ENCODE results near the gene KREMEN1. TPM values are rescaled to one million over a fixed set of nuclear protein-coding genes. Genes with fewer than 3 reads are reported as not detected.
"Not testable (repeated sequence)": the region's sequence is repeated elsewhere in the genome, so short reads cannot be mapped to it uniquely, and the experiment has no call there.

Gene KREMEN1
- polyA plus RNA-seq, 1 donor = 107 TPM

DNA sequence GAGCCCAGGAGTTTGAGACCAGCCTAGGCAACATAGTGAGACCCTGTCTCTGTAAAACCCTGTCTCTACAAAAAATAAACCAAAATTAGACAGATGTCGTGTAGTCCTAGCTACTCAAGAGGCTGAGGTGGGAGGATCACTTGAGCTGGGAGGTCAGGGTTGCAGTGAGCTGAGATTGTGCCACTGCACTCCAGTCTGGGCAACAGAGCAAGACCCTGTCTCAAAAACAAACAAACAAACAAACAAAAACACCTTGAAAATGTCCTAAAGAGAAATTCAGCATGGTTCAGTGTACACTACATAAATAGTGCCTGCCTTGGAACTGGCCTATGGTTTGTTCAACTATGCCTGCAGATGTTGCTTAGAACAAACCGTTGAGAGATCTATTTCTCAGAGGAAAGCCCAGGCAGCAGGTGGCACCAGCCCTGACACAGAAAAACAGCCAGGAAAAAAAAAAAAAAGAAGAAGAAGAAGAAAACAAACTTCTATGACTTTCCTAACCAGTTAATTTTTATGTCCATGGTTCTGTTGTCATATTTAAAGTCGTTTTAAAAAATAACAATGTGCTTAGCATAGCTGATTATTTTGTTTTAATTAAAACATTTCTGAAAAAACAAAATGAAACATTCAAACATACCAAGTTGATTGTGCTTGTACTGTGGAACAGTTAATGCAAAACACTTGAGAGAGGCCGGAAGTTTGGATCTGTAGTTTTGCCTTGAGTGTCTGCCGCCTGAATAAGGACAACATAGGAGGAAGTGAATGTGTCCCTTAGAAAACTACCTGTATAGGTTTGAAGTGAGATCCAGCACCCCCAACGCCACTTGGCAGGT lies 5.4 kb downstream of the KREMEN1 start:
- DNase-seq = no peak

GRCh38 chr22:29078869-29079207 lies 6.0 kb downstream of the KREMEN1 start:
- DNase-seq = no peak

GRCh38 chr22:29079218-29079901 lies 6.5 kb downstream of the KREMEN1 start:
- DNase-seq = no peak

DNA sequence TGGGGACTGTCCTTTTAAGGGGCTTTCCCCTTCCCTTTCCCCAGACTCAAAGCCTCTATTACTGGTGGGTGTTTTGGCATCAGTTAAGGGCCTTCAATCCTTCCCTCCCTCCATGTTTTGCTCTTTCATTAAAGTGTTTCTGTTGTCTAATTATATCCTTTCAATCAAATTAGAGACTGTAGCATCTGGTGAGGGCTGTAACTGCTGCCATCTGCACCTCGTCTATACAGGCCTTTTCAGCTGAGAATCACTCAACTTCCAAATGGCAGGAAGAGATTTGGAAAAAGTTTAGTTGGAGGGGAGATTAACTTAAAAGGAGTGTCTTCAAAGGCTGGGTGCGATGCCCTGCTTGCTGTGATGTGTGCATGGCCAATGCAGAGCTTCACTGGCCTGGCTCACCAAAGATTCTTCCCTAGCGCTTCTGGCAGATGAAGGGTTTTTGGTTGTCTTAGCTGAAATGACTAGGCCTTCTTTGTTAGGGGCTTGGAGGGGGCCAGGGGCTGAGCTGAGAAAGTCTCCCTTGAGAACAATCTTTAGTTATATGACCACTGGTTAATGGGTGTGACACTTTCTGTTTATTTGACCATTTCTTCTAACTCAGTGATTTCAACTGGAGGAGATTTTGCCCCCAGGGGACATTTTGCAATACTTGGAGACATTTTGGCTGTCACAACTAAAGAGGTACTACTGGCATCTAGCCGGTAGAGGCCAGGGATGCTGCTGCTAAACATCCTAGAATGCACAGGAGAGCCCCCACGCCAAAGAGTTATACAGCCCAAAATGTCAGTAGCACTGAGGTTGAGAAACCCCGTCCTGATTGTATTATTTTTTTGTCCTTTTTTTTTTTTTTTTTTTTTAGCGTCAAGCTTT lies 7.5 kb downstream of the KREMEN1 start:
- no peak for DNase-seq

DNA sequence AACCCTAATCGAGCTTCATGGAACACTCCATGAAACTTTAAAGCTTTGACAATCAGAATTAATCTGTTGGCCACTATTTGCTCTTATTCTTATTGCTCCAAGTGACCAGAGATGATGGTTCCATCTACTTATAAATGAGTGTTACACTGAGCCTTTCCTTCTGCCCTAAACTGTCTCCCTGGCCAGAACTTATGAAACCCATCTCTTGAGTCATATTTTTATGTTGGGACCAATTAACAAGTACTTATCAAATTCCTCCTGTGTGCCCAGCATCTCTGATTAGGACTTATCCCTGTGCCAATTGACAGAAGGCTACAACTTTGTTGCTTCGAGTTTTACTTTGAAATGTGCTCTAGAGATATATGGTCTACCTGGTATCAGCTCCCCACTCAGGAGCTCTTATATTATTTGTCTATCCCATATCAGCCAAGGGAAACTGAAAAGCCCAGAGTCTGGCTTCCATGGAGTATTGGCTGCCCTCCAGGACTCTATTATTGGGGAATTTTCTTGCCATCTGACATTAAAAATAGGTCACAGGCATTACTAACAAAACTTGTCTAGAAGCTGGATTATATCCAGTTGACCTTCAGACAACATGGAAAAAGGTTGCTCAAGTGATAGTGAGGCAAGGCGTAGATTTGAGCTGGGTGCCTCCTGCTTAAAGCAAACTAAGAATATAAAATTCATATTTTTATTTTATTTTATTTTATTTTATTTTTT lies 8.8 kb downstream of the KREMEN1 start:
- no peak for DNase-seq

DNA sequence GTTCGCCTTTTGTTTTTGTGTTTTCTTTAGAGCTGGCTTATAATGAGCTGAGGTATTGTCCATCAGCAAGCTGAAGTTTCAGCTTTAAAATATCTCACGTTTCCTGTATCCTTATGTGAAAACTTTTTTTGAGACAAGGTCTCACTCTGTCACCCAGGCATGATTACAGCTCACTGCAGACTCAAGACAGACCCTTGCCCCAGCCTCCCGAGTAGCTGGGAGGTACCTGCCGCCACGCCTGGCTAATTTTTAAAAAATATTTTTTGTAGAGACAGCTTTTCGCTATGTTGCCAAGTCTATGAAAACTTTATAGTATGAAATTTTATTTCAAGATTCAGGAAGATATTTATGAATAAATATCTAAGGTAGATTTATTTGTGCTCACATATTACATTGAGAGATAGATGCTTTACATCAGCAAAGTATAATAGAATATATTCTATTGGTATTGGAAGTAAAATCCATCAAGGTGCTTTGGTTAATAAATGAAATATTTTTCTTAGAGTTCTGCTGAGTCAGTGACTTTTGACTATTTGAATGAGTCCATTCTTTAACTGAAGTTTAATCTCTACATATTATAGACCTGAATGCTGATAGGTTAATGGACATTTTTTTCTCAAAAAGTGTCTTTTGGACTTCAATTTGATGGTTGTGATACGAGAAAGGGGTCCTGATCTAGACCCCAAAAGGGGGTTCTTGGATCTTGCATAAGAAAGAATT lies 10.2 kb downstream of the KREMEN1 start:
- DNase-seq = no peak

DNA sequence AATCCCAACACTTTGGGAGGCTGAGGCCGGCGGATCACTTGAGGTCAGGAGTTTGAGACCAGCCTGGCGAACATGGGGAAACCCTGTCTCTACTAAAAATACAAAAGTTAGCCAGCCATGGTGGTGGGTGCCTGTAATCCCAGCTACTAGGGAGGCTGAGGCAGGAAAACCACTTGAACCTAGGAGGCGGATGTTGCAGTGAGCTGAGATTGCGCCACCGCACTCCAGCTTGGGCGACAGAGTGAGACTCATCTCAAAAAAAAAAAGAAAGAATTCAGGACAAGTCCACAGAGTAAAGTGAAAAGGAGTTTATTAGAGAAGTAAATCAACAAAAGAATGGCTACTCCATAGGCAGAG lies 10.7 kb downstream of the KREMEN1 start:
- DNase-seq = not testable (repeated sequence)

DNA sequence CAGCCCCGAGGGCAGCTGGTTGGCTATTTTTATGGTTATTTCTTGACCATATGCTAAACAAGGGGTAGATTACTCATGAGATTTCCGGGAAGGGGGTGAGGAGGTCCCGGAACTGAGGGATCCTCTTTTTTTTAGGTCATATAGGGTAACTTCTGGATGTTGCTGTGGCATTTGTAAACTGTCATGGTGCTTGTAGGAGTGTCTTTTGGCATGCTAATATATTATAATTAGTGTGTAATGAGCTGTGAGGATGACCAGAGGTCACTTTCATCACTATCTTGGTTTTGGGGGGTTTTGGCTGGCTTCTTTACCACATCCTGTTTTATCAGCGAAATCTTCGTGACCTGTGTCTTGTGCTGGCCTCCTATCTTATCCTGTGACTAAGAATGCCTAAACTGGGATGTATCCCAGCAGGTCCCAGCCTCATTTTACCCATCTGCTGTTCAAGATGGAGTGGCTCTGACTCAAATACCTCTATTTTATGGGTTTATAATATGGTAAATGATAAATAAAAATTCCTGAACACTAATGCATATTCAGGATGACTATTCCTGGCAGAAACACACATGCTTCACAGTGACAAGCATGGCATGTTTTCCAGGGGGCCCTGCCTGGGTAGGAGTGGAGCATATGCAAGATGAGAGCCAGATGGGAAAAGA lies 11.2 kb downstream of the KREMEN1 start:
- DNase-seq = no peak

- DNase-seq = no peak
Observed at GRCh38 chr22:29087012-29087411, 14.2 kb downstream of the KREMEN1 start.

GRCh38 chr22:29088809-29089208 lies 16.0 kb downstream of the KREMEN1 start:
- DNase-seq = no peak

DNA sequence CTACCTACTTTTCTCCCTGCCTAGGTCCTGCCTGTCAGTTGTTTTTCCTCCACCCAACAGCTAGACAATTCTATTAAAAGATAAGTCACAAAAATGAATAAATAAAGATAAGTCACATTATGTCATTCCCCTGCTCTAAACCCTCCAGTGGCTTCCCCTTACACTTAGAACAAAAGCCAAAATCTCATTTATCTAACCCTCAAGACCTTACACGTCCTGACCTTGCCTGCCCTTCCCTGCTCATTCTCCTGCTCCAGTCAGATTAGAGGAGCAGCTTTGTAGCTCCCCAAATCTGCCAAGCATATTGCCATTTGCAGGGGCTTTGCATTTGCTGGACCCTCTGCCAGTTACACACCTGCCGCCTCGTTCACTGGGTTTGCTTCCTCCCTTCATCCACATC lies 16.7 kb downstream of the KREMEN1 start:
- no peak for DNase-seq

- DNase-seq = no peak
Observed at GRCh38 chr22:29090039-29090438, 17.2 kb downstream of the KREMEN1 start.

DNA sequence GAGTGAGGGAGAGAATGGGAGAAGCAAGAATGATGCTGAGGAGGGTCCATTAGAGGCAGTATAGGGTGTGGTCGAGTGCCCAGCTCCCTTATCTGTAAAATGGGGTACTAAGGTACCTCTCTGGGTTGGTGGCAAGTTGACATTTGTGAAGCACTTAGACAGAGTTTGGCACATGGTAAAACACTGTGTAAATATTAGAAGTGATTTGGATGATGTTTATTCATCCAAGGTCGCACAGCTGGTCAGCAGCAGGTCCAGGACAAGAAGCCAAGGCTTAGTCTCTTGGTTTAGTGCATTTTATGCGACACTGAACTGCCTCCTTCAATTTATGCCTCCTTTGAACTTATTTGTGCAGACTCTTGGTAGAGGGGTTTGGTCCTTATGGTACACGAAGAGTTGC lies 19.4 kb downstream of the KREMEN1 start:
- DNase-seq = no peak

DNA sequence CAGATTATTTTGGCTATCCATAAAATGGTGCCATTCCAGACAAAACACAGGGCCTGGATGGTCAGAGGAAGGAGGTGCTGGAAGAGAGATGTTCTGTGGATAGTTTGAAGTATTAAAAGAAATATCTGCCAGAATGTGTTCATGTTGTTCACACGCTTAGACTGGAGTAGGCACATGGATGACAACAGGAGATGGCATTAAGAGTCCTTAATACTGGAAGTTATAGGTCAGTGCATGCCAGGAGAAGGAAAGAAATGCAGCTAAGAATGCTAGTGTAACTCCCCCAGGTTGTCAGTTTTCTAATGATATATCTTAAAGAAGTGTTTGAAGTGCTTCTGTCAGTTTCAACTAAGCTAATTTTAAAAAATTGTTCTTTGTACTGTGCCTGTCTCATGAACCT lies 20.2 kb downstream of the KREMEN1 start:
- DNase-seq = no peak

- DNase-seq = no peak
Observed at GRCh38 chr22:29093501-29094300, 20.9 kb downstream of the KREMEN1 start.

GRCh38 chr22:29095459-29095858 lies 22.6 kb downstream of the KREMEN1 start:
- DNase-seq = no peak

DNA sequence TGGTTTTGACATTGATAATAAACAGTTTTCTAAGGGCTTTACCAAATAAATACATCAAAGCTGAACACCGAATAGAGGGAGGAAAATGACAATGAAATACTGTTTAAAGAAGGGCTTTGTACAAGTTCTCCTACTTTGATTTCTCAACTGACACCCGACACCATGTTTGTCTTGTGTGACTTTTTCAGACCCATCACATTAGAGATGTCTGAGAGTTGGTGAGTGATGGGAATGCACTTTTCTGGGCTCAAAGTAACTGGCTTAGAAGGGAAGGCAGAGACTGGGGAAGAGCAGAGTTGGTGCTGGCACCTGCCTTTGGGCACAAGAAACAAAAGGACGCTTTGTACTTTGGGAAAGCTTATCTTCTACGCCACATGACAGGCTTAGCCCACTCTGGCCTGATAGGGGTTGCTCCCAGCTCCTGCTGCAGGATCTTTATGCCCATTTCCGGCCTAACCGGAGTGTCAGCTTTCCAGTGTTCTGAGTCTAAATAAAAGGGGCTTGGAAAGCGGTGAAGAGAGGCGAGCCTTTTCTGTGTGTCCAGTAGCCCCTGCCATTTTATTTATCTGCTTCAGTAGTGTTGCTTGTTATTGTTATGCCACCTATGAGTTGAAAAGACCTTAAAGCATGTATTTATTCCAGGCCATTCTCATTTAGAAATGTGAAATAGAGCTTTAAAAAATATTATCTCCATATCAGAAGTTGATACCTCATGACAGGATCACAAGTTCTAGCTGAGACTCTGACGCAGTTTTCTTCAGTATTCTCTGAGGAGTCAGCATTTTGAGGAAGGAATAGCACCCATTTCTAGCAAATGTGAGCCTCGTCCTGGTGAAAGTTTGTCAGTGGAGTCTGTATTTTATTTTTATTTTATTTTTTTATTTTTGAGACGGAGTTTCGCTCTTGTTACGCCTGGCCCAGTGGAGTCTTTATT lies 24.2 kb downstream of the KREMEN1 start:
- no peak for DNase-seq

DNA sequence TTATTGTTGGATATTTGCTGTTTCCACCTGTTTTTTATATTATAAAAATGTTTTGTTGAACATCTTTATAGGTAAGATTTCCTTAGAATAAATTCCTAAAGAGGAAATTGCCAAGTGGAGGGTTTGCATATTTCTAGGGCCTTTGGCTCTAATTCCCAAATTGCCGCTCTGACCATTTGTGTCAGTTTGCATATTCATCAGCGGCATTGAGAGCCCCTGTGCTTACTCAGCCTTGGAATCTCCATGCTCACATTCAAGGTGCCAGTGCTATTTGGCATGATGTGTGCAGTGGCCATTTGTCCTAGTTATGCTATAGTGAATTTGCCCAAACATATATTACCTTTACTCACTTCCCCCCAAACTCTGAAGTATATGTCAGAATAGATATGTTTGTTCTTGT lies 25.5 kb downstream of the KREMEN1 start:
- no peak for DNase-seq

- no peak for DNase-seq
Observed at GRCh38 chr22:29102300-29102699, 29.5 kb downstream of the KREMEN1 start.

Measured in hindlimb muscle (tissue), 1 donor.